ENCODE results near the gene NANOS1.

Gene NANOS1, protein sequence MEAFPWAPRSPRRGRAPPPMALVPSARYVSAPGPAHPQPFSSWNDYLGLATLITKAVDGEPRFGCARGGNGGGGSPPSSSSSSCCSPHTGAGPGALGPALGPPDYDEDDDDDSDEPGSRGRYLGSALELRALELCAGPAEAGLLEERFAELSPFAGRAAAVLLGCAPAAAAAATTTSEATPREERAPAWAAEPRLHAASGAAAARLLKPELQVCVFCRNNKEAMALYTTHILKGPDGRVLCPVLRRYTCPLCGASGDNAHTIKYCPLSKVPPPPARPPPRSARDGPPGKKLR

DNA sequence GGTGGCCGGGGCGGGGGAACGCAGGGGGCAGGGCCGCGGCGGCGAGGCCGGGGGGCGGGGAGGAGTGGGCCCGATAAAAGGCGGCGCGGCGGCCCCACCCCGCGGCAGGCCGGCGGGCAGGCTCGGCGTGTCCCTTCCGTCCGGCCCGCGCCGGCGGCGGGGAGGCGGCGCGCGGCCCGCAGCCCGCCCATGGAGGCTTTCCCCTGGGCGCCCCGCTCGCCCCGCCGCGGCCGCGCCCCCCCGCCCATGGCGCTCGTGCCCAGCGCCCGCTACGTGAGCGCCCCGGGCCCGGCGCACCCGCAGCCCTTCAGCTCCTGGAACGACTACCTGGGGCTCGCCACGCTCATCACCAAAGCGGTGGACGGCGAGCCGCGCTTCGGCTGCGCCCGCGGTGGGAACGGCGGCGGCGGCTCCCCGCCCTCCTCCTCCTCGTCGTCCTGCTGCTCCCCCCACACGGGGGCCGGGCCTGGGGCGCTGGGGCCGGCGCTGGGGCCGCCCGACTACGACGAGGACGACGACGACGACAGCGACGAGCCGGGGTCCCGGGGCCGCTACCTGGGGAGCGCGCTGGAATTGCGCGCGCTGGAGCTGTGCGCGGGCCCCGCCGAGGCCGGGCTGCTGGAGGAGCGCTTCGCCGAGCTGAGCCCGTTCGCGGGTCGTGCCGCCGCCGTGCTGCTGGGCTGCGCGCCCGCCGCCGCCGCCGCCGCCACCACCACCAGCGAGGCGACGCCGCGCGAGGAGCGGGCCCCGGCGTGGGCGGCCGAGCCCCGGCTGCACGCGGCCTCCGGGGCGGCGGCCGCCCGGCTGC lies at the start of gene NANOS1:
NANOS1 (plus strand) TSS at position 102 of the 808 bp plus-strand sequence; CDS start at position 190, 88 bp downstream.
- DNase-seq (ENCODE audit: insufficient read length, low spot score) (no peak), FAIRE-seq (no peak)

DNA sequence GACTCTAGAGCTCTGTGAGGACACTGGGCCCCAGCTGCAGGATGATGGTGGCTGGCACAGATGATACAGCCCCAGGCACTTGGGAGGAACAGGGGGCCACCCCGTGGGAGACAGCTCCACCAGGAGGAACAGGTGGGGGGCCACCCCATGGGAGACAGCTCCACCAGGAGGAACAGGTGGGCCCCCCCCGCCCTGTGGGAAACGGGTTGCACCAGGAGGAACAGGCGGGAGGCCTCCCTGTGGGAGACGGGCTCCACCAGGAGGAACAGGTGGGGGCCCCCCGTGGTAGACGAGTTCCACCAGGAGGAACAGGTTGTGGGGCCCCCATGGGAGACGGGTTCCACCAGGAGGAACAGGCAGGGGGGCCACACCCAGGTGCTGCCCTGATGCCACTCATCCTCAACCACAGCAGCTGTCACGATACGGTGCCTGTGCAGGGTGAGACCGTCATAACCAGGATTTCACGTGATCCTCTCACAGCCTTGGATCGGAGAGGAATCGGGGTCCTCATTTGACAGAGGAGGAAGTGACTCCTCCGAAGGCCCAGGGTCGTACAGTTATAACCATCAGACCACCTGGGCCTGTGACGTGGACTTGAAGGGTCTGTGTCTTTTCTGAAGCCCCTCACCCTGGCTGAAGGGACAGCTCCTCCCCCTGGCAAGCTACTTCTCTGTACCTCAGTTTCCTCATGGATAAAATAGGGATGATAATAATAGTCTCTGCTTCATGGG lies 49.2 kb upstream of the NANOS1 start:
- no peak for FAIRE-seq
- no peak for DNase-seq (ENCODE audit: insufficient read length, low spot score)

DNA sequence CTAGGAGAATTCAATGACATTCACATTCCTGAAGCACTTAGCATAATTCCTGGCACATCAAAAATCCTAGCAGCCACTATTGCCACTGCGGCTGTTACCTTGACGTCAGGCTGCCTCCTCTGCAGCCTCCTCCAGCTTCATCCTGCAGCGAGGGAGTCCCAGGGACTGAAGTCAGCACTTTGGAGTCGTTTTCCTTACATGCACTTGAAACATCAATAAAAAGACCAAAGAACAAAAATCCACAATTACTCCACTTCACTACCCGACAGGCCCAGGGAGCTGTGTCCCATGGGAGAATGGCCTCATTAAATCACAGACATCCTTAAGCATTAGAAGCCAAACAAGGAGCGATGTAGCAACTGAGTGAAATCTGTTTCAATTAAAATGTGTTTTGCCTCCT lies 48.6 kb upstream of the NANOS1 start:
- no peak for FAIRE-seq
- no peak for DNase-seq (ENCODE audit: insufficient read length, low spot score)

DNA sequence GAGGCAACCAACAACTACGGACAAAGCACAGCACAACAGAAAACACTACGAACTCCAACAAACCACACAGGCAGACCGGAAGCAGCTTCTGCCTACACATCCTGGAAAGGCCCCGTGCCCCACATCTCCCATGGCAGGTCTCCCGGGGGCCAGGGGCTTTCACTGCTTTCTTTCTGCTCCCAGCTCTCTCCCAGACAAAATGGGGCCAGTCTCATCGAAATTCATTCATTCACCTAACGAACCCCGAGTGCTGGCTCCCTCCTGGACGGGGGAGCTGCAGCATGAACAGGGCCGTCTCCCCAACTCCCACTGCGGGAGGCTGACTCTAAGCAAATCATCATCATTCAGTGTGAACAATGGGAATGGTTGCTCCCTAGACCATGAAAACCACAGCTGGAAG lies 47.6 kb upstream of the NANOS1 start:
- DNase-seq (ENCODE audit: insufficient read length, low spot score) = no peak
- FAIRE-seq = no peak

DNA sequence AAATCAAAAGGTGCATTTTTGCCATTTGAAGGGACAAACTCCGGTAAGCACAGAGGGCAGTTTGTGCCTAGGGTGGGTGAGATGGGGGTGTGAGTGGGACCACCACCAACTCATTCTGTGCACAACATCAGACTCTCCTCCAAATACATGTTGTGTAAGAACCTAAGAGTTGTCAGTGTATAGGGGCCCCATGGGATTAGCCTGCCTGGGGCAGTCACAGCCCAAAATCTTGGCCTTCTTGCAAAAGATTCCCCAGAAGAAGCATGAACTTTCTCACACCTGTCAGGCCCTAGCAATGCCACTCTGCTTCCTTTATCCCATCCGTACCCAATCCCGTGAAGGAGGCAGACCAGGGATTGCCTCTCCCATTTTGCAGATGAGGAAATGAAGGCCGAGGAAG lies 47.1 kb upstream of the NANOS1 start:
- FAIRE-seq = no peak

DNA sequence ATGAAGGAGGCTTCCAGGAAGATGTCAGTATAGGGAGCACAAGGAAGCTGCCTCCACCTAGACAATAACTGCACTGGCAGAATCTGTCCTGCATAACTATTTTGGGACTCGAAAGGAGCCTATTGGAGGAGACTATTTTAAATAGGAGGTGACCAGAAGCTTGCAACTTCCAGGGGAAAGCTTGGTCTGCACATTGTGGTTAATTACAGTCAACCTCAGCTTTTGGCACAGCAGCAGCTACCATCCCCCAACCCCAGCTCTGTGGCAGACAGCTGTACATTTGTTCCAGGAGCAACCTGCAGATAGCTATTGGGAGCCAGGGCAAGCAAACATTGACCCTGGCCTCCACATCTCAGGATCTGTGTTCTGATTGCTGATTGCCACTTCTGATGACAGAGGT lies 46.3 kb upstream of the NANOS1 start:
- DNase-seq (ENCODE audit: insufficient read length, low spot score) (no peak), FAIRE-seq (no peak)

More for the DNA sequence above, 47.1 kb upstream of the NANOS1 start:
- DNase-seq (ENCODE audit: insufficient read length, low spot score) = no peak

DNA sequence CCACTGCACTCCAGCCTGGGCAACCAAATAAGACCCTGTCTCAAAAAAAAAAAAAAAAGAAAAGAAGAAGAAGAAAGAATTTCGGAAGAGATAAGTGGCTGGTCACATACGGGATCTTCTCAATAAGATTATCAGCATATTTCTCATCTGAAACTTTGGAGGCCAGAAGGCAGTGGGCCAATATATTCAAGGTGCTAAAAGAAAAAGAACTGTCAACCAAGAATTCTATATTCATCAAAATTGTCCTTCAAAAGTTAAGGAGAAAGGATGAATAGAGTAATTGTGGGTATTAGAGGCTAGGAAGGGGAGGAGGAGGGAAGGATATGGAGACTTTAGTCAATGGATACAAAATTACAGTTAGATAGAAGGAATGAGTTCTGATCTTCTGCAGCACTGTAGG lies 43.9 kb upstream of the NANOS1 start:
- no peak for FAIRE-seq

DNA sequence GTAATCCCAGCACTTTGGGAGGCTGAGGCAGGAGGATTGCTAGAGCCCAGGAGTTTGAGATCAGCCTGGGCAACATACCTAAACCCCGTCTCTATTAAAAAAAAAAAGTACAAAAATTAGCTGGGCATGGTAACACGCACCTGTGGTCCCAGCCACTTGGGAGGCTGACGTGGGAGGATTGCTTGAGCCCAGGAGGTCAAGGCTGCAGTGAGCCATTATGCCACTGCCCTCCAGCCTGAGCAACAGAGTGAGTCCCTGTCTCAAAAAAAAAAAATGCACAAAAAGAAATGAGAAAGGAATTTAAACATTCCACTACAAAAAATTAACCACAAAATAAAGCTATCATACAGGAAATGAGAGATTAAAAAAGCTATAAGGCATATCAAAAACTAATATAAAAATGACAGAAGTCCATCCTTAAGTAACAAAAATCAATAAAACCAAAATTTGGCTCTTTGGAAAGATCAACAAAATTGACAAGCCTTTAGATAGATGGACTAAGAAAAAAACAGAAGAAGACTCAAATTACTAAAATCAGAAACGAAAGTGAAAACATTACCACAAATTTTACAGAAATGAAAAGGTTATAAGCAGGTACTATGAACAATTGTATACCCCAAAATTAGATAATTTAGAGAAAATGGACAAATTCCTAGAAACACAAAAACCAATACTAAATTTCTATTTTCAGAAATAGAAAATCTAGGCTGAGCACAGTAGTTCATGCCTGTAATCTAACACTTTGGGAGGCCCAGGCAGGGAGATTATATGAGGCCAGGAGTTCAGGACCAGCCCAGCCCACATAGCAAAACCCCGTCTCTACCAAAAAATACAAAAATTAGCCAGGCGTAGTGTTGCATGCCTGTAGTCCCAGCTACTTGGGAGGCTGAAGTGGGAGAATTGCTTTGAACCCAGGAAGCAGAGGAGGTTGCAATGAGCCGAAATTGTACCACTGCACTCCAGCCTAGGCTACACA lies 42.4 kb upstream of the NANOS1 start:
- DNase-seq (ENCODE audit: insufficient read length, low spot score) (no peak), FAIRE-seq (peak; percentile 93)

More for the DNA sequence above, 43.9 kb upstream of the NANOS1 start:
- no peak for DNase-seq (ENCODE audit: insufficient read length, low spot score)

DNA sequence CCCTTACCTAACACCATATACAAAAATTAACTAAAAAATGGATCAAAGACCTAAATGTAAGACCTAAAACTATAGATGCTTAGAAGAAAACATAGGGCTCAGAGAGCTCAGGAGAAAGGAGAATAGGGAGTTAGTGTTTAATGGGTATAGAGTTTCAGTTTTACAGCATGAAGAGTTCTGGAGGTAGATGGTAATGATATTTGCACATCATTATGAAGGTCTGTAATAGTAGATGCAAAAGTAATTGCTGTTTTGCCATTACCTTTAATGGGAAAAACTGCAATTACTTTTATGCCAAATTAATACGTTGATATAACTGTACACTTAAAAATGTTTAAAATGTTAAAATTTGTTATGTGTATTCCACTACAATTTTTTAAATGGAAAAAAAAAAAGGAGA lies 39.2 kb upstream of the NANOS1 start:
- DNase-seq (ENCODE audit: insufficient read length, low spot score) = no peak
- no peak for FAIRE-seq

DNA sequence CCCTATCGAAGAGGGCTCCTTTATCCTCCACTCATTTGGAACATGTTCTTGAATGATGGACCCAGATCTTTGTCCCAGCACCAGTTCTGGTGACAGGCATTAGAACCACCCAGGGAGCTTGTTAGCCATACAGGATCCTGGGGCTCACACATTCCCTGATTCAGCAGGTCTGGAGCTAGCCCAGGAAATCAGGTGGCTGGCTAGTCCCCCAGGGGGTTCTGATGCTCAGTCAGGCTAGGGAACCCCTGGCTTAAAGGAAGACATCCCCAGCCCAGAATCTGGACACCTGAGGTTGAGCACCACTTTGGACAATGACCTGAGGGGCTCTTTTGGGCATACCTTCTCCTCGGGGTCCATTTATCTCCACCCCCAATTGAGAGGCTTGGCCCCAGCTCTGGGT lies 37.0 kb upstream of the NANOS1 start:
- FAIRE-seq = no peak

DNA sequence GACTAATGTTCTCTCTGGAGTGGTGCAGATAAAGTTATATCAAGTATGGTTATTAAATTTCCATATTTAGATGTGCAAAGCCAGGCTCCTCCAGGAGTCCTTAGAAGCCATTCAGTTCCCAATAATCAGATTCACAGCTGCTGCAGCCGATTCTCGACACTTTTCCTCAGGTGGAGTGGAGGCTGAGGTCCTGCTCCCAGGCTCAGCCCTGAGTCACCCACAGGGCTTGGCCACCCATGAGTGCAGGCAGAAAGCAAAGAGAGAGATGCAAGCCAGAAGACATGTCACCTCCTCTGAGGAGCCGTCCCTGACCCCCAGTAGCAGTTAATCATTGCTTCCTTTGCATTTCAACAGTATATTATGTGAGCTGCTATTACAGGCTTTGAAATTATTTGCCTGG lies 36.3 kb upstream of the NANOS1 start:
- FAIRE-seq (no peak), DNase-seq (ENCODE audit: insufficient read length, low spot score) (no peak)

More for the DNA sequence above, 37.0 kb upstream of the NANOS1 start:
- DNase-seq (ENCODE audit: insufficient read length, low spot score) = no peak

DNA sequence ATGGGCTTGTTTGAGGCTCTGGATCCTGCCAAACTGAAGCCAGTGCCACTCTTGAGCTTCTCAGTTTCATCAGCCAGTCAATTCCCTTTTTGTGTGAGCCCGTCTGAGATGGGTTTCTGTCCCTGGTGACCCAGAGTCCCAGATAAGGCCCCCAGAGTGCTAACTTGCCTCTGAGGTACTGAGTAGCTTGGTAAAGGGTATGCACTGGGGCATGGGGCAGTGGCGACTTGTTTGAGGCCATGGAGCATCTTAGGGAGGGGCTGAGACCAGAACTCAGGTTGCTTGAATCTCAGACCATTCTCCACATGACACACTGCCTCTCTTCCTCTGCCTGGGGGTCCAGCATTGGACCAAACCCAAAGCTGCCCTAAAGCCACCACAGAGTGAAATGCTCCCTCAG lies 35.2 kb upstream of the NANOS1 start:
- no peak for FAIRE-seq
- no peak for DNase-seq (ENCODE audit: insufficient read length, low spot score)

DNA sequence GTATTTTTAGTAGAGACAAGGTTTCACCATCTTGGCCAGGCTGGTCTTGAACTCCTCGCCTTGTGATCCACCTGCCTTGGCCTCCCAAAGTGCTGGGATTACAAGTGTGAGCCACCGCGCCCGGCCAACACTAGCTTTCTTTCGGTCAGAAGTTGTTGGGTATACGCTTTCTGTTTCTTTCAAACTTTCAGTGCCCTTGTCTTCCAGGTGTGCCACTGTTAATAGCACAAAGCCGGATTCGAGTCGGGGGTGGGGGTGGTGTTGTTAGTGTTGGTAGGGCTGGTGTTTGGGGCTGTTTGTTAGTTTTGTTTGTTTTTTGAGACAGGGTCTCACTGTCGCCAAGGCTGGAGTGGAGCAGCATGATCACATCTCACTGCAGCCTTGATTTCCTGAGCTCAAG lies 33.8 kb upstream of the NANOS1 start:
- FAIRE-seq = no peak
- DNase-seq (ENCODE audit: insufficient read length, low spot score) = no peak

DNA sequence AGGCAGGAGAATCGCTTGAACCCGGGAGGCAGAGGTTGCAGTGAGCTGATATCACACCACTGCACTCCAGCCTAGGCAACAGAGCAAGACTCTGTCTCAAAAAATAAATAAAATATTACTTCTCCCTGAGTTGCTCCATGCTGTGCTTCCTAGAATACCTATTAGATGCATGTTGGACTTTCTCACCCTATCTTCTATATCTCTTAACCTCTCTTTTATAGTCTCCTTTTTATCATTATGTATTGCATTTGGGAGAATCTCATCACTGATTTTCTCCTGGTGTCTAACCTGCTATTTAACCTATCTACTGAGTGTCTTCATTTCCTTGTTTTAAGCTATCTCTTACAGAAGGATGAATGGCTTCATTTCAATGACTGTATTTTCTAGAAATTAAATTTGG lies 32.1 kb upstream of the NANOS1 start:
- FAIRE-seq = no peak
- no peak for DNase-seq (ENCODE audit: insufficient read length, low spot score)

DNA sequence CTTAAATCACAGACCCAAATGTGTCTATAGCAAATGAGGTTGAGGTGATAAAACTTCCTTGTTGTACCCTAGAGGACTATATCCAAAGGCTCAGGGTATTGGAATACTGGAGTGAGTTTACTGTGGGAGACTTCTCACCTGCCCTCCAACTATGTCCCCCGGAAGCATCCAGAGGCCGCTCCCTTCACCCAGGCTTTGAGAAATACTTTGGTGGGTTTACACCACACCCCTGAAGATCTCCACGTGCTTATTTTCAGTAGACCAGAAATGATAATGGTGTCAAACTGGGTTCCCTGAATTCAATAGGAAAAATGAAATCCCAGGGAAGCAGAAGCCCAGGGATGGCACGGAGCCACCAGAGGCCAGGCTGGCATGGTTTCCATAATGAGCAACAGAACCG lies 31.3 kb upstream of the NANOS1 start:
- no peak for FAIRE-seq
- no peak for DNase-seq (ENCODE audit: insufficient read length, low spot score)

DNA sequence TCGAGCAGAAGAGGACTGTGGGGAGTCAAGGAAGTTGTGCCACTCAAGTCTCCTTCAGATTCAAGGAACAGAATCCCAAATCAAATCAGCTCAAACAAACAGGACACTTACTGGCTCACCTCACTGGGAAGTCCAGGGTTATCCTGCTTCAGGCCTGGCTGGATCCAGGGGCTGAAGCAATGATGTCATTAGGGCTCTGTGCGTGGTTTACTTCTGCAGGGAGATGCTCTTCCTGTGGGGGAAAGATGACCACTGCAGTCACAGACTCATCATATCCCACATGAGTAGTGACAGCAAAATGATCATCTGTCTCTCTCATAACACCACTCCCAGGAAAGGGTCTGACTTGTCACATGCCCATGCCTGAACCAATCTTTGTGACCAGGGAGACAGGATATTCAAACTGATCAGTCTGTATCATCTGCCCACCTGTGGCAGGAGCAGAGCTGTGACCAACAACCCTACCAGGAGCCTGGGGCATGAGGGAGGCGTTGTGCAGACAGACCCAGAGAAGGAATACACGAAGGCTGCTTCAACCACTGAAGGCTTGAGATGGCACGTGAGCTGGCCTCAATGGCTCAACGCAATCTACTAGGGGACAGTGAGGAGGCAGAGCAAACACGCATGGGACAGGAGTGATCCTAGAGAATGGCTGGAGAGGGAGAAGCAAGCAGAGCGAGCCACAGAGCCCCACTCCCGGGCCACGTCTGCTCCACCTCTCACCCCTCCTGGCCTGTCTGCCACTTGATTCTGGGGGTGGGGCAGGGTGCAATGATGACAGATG lies 27.6 kb upstream of the NANOS1 start:
- no peak for DNase-seq (ENCODE audit: insufficient read length, low spot score)
- FAIRE-seq = no peak

DNA sequence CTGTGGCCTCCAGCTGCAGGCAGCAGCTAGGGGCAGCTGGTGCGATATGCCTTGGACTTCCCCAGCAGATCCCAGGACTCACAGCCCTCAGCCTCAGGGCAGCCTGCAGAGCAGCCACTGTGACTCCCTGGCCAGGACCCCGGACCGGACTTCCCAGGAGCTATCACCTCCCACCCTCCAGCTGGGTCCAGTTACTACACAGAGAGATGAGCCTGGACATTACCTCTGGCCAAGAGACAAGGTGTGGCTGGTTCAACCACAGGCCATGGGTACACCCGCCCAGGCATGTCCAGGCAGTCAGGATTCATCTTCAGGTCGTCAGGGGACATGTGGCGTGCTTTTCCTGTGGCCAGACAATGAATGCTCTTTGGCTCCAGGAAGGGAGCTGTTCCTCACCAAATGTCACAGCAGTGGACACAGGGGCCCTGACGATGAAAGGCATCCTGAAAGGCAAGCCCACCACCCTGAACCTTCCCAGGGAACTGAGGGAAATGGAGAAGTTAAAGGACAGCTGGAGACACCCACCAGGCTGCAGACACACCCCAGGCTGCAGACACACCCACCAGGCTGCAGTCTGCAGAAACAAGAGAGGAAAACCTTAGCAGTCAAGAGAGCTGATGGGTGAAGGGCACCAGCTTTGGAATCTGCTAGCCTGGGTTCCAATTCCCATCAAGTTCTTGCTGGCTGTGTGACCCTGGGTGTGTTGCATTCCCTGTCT lies 25.8 kb upstream of the NANOS1 start:
- FAIRE-seq (no peak), DNase-seq (ENCODE audit: insufficient read length, low spot score) (no peak)

DNA sequence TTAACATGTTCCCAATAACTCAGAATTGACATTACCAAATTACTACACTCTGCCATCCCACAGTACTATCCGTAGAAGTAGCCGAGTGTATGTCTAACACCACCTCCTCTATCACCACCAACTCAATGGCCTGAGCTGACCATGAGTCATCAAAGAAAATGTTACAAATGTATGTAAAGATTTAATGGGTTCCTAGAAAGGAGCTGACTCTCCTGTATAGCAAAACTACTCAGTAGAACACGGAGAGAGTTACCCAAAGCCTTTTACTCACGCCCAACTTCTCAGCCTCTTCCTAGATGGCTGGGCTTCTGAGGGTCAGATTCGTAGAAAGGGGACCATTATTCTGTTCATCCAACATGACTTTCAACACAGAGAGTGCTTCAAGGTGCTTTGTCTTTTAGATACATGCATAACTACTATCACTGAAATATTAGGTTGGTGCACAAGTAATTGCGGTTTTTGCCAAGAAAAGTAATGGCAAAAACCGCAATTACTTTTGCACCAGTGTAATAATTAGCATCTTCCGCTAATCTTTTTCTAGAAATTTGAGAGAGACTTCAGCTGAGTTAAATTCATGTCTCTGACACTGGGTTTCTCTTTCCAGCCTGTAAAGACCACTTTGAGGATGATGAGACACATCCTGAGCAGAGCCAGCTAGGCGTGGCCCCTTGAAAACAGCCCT lies 24.0 kb upstream of the NANOS1 start:
- no peak for DNase-seq (ENCODE audit: insufficient read length, low spot score)
- no peak for FAIRE-seq

All from GM19239 (cell line).